GM10266 (cell line): ENCODE results near the gene DENND4C.

Experiments
- DNase-seq: peaks from one replicate; pipeline ENCODE4 v3.0.0; 2012; ENCODE audit errors: extremely low spot score
- TF ChIP-seq, protein P1 (sequence below): IDR thresholded peaks from 2 replicates; pipeline ENCODE4 v1.5.1; 2012; ENCODE audit warnings: mild to moderate bottlenecking, low read depth; ENCODE audit not compliant: control insufficient read depth, insufficient read depth; ENCODE audit errors: missing control alignments

Gene DENND4C

DNA sequence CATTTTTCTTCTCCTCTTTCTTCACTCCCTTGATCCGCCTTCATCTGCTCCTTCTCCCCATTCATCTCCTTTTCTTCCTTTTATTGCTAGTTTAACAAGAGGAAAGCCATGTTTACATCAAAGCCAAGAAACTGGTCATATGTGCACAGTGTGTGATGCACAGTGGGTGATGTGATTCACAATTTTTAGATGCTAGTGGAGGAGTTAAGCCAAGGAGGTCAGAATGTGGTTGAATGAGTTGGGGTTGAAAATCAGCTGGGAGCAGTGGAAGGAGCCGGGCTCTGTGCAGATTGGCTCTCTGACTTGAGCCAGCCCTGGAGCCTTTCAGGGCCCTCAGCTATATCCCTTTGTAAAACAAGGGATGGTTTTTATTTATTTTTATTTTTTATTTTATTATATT, 185.7 kb downstream of the DENND4C start:
- no peak for DNase-seq
- TF ChIP-seq, protein P1, sequence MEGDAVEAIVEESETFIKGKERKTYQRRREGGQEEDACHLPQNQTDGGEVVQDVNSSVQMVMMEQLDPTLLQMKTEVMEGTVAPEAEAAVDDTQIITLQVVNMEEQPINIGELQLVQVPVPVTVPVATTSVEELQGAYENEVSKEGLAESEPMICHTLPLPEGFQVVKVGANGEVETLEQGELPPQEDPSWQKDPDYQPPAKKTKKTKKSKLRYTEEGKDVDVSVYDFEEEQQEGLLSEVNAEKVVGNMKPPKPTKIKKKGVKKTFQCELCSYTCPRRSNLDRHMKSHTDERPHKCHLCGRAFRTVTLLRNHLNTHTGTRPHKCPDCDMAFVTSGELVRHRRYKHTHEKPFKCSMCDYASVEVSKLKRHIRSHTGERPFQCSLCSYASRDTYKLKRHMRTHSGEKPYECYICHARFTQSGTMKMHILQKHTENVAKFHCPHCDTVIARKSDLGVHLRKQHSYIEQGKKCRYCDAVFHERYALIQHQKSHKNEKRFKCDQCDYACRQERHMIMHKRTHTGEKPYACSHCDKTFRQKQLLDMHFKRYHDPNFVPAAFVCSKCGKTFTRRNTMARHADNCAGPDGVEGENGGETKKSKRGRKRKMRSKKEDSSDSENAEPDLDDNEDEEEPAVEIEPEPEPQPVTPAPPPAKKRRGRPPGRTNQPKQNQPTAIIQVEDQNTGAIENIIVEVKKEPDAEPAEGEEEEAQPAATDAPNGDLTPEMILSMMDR = no peak

DNA sequence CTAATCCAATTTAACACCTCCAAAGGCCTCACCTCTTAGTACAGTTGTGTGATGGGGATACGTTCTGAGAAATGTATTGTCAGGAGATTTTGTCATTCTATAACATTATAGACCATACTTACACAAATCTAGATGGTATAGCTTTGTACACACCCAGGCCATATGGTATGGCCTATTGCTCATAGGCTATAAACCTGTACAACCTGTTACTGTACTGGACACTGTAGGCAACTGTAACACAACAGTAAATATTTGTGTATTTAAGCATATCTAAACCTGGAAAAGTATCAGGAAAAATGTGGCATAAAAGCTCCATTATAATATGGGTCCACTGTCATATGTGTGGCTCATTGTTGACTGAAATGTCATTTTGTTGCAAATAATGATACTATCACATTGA, 190.4 kb downstream of the DENND4C start:
- no peak for DNase-seq
- TF ChIP-seq, protein P1 = no peak
